ENCODE data around the gene R3HCC1L. TPM values are rescaled to one million over a fixed set of nuclear protein-coding genes. Genes with fewer than 3 reads are reported as not detected.

The R3HCC1L gene
- total RNA-seq, 2 donors from 2014 or later, result 9.9 to 10.9 TPM

- no peak for TF ChIP-seq CTCF (IDR thresholded peaks at IDR 0.05)
- TF ChIP-seq POLR2A (IDR thresholded peaks at IDR 0.05), result no peak
- H3K4me3 ChIP-seq, result no peak overlapping the region
- peaks cover 21% of the 10 kb centered on the region for H3K4me1 ChIP-seq
- no peak for ATAC-seq
- no peaks in the 10 kb centered on the region for H3K9me3 ChIP-seq
- no peaks in the 10 kb centered on the region for H3K27me3 ChIP-seq
- H3K36me3 ChIP-seq (replicated peaks in 1 of 2; ENCODE audit: insufficient read depth in 1 of 2, low read depth in 2 of 2), result no peaks in the 10 kb centered on the region
- 86 to 89% methylated on average over 3 to 14 of the region's 14 CpGs for WGBS, 2 donors
- intact Hi-C loops (cut with DNase I), result no loop called here
- DNase-seq, result no peak
- peak overlapping the region in 1 of 4 donors; percentile 54 for H3K27ac ChIP-seq
These were observed 126.3 kb downstream of the R3HCC1L start for GRCh38 chr10:98260752-98261151.

- DNase-seq, result no peak
These were observed 127.2 kb downstream of the R3HCC1L start for GRCh38 chr10:98261436-98262277.

GRCh38 chr10:98262571-98262970, 128.1 kb downstream of the R3HCC1L start:
- DNase-seq, result peak; percentile 57 to 69 (median 65)
- Histone ChIP-seq H3K27ac (peak overlapping the region in 1 of 4 donors; percentile 46), H3K9me3 (no peaks in the 10 kb centered on the region), H3K36me3 (replicated peaks in 1 of 2; ENCODE audit: insufficient read depth in 1 of 2, low read depth in 2 of 2) (no peaks in the 10 kb centered on the region), H3K4me1 (peaks cover 38% of the 10 kb centered on the region), H3K4me3 (no peak overlapping the region), H3K27me3 (no peaks in the 10 kb centered on the region)
- ATAC-seq, result peak; percentile 60
- 47 to 54% methylated on average over 1 to 7 of the region's 7 CpGs for WGBS, 2 donors
- intact Hi-C loops (cut with DNase I), result no loop called here
- TF ChIP-seq POLR2A (IDR thresholded peaks at IDR 0.05), result no peak
- peak; percentile 13 to 53 (median 40) for TF ChIP-seq CTCF (IDR thresholded peaks at IDR 0.05)

More at GRCh38 chr10:98261436-98262277, 127.2 kb downstream of the R3HCC1L start:
- H3K9me3 ChIP-seq, result no peaks in the 10 kb centered on the region
- no peaks in the 10 kb centered on the region for H3K27me3 ChIP-seq
- ATAC-seq, result no peak
- peaks cover 30% of the 10 kb centered on the region for H3K4me1 ChIP-seq
- no peak overlapping the region for H3K4me3 ChIP-seq
- intact Hi-C loops (cut with DNase I), result no loop called here
- WGBS, 2 donors, result 84% methylated on average over 15 of the region's 15 CpGs; no CpG with 5 or more reads in 1 of the 2 donors
- TF ChIP-seq POLR2A (IDR thresholded peaks at IDR 0.05) (no peak), CTCF (IDR thresholded peaks at IDR 0.05) (no peak)
- no peak overlapping the region for H3K27ac ChIP-seq
- H3K36me3 ChIP-seq (replicated peaks in 1 of 2; ENCODE audit: insufficient read depth in 1 of 2, low read depth in 2 of 2), result no peaks in the 10 kb centered on the region

GRCh38 chr10:98263088-98263487, 128.6 kb downstream of the R3HCC1L start:
- TF ChIP-seq POLR2A (IDR thresholded peaks at IDR 0.05) (no peak), CTCF (IDR thresholded peaks at IDR 0.05) (no peak)
- DNase-seq, result no peak
- WGBS, 2 donors, result 82 to 86% methylated on average over 6 to 7 of the region's 7 CpGs

More at GRCh38 chr10:98263088-98263487, 128.6 kb downstream of the R3HCC1L start:
- peak overlapping the region in 1 of 4 donors; percentile 46 for H3K27ac ChIP-seq
- no peak for ATAC-seq
- H3K36me3 ChIP-seq (replicated peaks in 1 of 2; ENCODE audit: insufficient read depth in 1 of 2, low read depth in 2 of 2), result no peaks in the 10 kb centered on the region
- H3K4me1 ChIP-seq, result peaks cover 41% of the 10 kb centered on the region
- H3K9me3 ChIP-seq, result no peaks in the 10 kb centered on the region
- H3K4me3 ChIP-seq, result no peak overlapping the region
- intact Hi-C loops (cut with DNase I), result no loop called here
- H3K27me3 ChIP-seq, result no peaks in the 10 kb centered on the region

Measured in body of pancreas (tissue), 4 donors.